Cerebellar cortex (tissue), 1 donor: ENCODE results near the gene EMID1.
A peak's percentile ranks its signal among the peaks of the same experiment; 100 is the strongest.

Experiments used
- DNase-seq: peaks from one replicate; pipeline ENCODE4 v3.0.0-alpha.2; 2015; ENCODE audit warnings: low spot score

Gene EMID1

DNA sequence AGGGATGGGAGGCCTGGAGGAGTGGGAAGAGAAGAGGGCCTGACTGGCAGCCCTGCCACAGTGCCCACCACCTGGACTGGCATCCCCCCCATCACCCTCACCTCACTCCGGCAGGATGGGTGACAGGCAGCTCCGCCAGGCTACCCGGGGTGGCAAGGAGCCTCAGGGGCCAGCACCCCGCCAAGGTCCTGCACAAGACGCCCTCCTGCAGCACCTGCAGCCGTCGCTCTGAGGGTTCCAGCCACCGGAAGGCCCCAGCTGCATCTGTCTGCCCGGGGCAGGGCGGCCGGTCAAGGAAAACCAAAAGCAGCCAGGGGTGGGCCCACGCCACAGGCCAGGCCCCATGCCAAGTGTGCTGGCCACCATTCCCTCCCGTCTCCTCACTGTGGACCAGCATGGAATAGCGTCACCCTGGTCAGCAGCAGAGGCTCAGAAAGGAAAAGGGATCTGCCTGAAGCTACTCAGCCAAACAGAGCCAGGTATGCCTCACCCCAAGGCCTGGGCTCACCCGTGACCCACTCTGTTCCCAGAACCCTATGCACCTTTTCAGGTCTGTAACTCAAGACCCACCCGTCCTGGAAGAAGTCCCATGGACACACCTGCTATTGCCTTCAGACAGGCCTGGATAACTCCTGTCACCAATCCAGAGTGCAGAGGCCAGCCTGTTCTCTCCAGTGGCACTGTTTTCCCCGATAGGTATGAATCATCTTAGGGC, 55.1 kb downstream of the EMID1 start:
- no peak for DNase-seq

DNA sequence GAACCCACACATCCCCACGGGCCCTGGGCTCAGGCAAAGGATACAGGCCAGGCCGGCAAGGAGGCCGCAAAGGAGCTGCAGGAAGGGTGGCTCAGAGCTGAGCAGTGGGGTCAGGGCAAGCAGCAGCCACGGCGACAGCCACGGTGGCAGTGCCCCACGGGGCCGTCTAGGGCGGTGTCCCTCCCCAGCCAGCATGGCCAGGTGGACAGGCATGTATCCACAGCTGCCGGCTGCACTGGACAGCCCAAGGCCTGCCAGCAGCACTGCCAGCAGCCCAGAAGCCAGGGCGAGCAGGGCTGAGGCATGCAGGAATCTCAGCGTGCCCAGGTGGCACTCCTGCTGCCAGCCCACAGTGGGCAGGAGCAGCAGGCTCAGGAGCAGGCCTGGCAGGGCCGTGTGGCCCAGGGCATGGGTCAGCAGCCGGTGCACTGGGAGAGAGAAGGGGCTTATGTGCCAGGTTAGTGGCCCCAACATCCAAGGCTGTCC, 58.1 kb downstream of the EMID1 start:
- no peak for DNase-seq

DNA sequence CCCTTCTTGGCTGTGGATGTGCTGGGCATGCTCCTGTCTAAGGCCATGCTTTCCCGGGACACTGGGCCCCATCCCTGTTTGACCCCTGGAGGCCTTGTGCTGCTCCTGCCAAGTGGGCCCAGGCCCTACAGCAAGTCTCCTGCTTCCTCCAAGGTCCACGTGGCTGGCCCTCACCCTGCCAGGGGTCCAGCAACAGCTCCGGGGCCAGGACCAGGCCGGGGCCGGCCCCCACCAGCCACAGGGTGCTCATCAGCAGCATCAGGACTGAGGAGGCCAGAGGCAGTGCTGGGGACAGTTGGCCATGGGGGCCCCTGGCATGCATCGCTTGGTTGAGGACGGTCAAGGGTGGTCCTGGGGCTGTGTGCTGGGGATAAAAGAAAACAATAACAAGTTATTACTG, 59.6 kb downstream of the EMID1 start:
- DNase-seq = no peak

DNA sequence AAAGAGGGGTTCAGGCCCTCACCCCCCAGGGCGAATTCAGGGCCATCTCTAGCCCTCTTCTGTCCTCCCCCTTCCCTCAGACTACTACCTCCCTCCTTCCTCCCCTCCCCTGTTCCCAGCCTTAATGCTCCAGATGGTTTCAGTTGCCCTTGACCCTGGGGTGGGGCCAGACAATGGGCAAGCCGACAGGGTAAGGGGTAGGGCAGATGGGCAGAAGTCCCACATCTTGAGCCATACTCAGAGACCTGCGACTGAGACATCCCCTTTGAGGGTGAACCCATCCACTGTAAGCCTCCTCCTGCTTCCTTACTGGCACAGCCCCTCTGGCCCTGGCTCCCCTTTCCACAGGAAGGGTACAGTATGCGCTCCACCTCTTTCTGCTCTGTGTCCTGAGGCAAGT, 60.2 kb downstream of the EMID1 start:
- DNase-seq = no peak

DNA sequence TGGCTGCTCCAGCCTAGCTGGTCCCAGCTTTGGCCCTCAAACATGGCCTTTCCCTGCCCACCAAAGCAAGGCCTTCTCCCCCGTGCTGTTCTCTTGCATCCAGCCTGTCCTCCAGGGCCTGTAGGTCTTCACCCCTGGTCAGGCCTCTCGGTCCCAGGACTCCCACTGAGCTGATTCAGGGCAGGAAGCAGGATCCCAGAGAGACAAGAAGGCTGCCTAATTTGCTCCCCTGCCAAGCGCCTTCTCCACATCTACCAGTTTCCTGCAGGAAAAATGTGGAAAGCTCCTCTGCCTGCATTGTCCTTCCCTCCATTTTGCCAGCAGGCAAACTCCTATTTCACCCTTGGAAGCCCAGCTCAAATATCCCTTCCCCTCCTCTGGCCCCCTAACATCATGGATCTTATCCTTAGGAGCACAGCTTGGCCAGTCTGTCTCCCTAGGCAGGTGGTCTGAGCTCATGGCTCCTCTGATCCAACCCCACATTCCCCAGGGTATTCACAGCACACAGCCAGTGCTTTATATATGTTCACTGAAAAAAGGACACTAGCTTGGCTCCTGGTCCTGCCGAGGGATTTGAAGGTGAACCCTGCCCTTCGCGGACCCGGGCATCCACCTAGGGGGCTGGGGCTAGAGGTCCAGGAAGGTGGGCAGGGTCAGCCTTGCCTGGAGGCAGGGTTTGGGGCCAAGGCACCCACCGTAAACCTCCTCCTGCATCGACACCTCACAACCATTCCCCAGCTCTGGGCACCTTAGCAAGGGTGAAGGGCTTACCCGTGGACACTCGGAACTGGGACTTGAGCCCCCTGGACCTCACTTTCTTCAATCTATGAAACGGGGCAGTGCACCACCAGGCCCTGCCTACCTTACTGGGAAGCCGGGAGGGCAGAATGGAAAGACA, 61.1 kb downstream of the EMID1 start:
- no peak for DNase-seq

DNA sequence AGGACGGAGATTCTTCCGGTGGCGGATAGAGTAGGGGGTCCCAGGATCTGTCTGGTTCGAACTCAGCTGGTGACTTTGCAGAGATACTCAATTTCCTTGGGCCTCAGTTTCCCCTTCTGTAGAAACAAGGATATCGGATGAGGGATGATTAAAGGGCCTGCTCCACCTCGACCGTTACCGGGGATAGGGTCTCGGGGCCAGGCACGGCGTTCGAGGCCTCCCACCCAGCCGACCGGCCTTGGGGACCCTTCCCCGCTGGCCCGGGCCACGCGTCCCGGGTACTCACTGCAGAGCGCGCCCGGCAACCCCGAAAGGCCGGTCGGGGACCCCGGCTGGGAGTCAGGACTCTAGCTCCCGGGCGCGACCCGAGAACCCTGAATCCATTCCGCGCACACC, 61.8 kb downstream of the EMID1 start:
- no peak for DNase-seq

DNA sequence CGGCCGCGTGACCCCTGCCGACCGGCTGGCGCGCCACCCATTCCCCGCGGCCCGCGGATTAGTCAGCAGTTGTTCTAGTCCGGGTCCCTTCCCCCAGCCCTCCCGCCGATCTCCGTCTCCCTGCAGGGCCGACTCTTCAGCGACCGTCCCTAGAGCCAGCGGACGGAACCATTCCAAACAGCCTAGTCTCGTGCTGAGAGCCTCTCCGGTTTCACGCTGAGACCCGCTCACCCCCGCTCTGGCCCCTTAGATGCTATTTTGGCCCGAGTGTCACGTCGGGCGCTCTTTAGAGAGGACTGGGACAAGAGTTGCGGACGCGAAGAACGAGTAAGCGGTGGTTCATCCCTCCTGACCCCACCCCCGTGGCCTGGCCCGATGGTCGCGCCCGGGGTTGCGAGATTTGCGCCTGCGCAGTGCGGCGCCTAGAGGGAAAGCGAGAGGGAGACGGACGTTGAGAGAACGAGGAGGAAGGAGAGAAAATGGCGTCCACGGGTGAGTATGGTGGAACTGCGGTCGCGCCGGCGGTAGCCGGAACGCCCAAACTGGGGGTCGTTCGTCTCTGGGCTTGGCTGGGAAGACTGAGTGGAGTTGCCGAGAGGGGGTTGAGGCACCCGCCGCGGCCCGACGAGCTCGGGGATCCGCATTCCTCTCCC, 62.3 kb downstream of the EMID1 start, which contains the start of the genes EWSR1 and RHBDD3:
Gene EWSR1 (plus strand): TSS at position 411 of the 653 bp plus-strand sequence. CDS start 69 bp downstream, at position 480.
Gene RHBDD3 (minus strand): TSS at position 124 of the 653 bp plus-strand sequence. CDS start 2,355 bp downstream, outside the sequence.
- peak; percentile 93 for DNase-seq

DNA sequence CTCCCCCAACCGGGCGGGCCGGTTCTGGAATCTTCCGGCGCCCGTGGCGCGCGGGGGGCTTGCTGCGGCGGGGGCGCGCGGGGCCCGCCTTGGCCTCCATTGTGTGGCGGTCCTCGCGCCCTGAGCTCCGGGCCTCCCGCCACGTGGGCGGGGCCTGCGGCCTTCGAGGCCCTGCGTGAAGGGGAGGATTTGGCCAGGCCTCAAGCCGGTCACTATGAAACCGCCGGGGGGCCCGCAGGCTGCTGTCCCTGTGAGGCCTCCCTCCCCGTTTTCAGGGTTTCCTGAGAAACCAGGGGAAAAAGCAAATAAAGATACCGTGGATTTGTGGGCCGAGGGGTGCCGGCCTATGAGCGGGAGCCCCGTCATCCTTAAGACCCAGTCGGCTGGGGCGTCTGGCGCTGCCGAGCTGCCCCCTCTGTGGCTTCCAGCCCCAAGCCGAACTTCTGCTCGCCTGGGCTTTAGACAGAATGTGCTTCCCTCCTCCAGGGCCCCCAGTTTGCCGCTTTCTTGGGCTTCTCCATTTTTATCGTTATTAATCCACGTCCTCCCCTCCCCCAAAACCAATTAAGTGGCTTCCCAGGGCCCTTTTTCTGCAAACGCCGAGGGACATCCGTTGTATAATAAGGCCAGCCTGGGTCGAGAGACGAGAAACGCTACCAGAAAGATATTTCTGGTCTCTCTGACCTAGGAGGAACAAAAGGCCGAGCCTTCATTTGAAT, 63.0 kb downstream of the EMID1 start:
- peak; percentile 55 for DNase-seq

DNA sequence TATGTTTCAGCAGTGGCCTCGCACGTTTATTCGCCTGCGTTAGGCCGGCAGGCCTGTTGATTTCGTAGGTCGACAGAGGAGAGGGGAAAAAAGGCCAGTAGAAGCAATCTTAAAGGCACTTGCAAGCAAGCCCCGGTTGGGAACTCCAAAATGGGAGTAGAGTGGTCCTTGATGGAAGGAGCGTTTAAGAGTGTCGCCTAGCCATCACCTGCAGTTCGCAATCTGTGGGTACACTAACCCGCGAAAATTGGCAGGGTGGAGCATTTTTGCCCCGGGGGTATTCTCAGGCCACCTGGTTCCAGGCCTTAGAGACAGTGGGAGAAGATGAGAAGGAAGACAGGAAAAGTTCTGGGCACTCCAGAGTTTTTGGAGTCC, 63.5 kb downstream of the EMID1 start:
- DNase-seq = no peak

DNA sequence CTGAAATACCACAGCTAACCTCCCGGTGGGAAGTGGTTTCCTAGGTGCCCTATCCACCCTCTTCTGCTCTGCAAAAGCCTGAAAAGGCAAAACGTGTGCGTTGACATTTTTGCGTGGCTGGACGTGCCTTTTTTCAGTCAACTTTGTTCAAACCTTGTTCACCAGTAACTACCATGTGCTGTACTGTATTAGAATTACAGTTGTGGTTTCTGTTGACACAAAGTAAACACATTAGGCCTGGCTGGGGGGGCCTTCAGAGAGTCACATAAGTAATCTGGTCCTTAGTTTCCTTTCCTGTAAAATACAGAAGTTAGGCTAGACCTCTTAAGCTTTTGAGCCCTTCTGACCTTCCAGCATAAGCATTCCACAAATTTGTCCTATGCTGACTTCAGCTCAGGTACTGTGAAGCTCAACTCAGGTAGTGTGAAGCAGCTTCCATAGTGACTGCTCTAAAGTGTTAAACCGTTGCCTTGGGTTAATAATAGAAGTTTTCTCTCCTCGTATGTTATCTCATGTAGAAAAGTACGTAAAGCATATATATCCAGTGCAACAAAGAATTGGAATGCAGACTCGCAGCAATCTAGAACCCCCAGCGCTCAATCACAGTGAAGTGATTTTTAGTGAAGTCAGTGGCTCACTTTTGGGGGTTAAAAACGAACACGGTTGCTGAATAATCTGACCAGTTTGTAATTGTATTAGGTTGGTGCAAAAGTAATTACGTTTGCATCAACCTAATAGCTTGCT, 64.2 kb downstream of the EMID1 start:
- DNase-seq = no peak

DNA sequence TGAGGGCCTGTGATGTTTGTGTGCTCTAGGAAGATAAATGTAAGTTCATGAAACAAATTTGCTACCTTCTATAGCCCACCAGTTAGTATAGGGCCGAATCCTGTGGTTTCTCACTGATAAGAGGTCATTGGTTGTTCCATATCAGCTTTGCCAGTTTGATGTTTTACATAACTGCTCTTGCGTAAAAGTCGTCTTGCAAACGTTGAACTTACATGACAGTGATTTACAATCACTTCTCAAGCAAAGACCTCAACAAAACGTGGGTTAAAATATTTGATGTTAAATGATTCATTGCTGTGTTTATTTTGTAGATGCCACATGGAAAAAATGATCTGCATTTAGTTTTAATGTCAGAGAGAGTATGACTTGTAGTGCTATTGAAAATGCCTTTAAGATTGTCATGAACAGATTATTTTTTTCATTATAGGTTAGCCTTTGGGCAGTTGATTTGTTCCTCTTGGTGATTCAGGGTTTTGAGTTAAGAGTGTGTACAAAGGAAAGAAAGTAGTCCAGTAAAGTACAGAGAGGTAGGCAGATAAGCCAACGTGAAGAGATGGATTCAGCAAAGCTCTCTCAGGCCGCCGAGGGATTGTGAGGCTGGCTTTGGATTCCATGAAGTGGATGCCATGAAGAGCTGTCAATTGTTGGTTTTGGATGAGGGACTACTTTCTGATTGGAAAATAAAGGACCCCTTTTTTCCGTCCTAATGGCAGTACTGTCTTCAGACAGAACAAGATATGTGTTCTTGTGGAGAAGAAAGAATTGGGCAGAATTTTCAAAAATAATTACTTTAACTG, 65.0 kb downstream of the EMID1 start:
- DNase-seq = no peak

DNA sequence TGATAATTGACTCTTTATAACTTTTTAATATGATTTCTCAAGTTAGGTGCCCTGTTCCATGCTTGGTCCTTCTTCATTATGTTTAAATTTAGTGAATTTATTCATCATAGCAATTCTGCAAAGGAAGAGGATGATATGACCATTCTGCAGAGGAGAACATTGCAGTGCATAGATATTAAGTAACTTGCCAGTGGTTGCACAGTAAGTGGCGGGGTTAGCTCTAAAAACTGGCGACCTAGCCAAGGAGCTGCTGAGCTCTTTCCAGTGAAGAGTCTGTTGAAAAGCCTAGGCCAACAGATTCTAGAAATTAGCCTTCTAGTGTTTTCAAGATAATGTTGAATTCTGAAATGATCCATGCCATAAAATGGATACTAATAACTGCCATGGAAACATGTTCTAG, 66.9 kb downstream of the EMID1 start:
- no peak for DNase-seq

DNA sequence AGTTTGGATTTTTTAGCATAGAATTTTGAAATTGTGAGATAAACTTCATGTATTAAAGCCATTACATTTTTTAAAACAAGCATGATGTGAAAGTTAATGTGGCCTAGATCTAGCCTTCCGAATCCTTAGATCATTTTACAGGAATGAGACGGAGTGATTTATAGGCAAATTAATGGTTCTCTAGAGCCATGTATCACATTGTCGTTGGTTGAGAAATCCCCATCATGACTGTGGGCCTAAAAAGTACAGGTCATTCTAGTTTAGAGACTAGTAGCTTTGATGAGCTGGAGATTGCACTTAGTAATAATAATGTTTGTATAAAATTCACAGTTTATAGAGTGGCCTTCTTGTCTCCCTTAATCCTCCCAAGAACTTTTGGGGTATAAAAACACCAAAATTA, 69.5 kb downstream of the EMID1 start:
- DNase-seq = no peak

DNA sequence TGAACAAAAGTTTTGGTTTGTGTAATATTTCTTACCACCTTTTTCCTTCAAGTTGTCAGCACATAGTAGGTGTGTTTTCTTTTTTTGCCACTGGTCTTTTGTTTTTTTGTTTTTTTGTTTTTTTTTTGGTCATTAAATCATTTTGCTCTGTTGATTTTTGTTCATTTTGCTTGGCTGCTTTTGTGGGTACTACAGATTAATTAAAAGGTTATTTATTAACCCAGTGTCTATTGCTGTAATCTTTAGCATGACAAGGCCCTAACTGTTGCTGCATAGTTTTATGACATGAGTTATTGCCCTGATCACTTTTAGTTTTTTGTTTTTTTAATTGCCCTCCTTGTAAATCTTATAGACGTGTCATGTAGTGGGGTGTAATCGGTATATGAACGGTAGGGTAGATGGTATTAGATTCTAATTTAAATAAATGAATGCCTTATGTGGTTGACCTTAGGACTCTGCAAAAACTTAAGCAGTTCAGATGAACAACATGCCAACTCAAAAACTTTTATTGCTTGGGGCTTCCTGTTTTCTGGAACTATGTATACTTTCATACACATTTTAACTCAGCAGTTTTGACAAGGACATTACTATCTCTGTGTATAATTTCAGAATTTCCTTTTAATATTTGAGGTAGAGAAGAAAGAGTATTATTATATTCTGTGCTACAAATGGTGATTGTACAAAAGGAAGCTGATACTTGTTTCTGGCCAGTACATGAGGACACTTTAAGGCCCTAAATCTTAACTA, 70.3 kb downstream of the EMID1 start:
- no peak for DNase-seq

DNA sequence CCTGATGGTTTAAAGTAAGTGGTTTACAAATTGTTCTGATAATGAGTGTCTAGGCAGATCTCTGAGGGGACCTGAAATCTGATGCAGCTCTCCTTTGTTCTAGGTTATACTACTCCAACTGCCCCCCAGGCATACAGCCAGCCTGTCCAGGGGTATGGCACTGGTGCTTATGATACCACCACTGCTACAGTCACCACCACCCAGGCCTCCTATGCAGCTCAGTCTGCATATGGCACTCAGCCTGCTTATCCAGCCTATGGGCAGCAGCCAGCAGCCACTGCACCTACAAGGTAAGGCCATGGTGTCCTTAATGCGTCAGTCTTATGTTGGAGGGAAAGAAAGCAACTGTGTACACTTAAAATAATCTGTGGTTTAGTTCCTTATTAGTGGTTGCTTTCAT, 72.2 kb downstream of the EMID1 start:
- DNase-seq = no peak

DNA sequence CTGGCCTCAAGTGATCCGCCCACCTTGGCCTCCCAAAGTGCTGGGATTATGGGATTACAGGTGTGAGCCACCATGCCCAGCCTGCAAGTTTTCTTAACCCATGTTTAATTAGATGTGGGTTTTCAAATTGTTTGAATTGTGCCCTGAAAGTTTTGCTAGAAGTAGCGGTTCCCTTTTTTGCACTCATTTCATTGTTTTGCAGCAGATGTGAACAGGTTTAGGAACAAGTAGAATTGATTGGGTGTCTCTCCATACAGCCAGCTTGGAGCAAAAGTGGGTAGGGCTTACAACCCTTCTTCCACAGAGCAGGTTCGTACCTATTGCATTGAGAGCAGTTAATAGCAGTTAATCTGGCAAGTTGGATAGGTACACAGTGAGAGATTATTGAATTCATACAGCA, 78.5 kb downstream of the EMID1 start:
- DNase-seq = no peak

DNA sequence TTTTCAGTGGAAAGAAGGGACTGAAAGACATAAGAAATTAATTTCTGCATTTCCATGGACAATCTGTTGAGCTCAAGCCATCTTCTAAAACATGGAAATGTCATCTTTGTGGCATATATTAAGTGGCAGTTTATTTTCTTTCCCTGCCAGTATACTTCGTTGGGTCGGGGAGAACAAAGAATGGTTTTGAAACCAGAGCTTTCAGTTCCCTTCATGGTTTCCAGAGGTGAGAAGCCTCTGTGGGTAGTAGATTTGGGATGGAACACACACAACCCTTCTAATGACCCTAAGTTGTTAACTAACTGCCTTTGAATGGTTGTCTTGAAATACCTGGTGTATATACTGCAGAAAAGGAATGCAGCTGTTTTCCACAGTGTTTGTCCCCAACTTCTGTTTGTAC, 83.1 kb downstream of the EMID1 start:
- no peak for DNase-seq

DNA sequence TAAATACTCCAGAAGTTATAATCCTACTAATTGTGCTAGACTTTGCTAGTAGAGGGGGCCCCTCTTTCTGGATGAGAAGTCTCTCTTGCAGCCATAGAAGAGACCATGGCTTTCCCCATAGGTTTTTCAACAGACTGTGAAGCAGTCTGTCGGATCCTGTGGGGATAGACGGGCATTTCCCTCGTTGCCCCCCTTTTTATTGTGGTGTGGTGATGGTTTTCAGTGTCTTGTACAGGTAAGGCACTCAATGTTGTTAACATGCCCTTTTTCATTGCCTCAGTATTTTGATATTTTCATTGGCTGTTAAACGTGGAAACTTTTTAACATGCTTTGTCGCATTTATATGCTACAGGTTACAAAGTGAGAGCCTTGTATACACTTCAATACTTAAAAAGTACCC, 84.4 kb downstream of the EMID1 start:
- DNase-seq = no peak

DNA sequence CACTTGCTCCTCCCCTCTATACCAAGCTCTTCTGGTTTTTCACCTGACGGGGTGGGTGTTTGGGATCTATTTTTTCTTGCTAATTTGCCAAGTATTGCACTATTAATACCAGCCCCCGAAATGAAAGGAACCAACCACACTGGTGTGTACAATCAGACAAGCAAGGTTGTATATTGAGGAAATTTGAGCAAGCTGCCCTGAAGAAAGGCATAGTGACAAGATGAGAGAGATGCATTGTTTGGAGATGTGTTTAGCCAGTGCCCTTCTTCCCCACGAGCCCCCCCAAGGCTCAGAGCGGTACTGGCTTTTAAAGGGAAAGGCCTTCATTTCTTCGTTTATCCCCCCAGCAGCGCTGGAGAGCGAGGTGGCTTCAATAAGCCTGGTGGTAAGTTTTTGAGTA, 85.5 kb downstream of the EMID1 start:
- DNase-seq = no peak

DNA sequence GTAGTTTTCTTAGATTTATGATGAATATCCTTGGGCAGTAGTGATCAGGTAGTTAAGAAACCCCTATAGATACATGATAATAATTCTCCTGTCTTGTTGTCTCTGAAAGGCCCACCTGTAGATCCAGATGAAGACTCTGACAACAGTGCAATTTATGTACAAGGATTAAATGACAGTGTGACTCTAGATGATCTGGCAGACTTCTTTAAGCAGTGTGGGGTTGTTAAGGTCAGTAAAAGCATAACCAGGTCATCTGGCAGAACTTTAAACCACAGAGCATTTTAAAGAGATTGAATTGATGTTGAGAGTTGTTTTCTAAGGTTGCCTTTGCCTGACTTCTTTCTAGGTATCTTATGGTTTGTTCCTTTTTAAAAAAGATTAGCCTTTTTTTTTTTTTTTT, 86.7 kb downstream of the EMID1 start:
- DNase-seq = no peak
